OCI-LY7 (cell line): Measurements from ENCODE around the gene B3GLCT.

Experiments
- CTCF ChIP-seq: fragments of 200-600 bp; sonication (generic); conservative IDR thresholded peaks from 2 replicates; pipeline ENCODE4 v1.5.1; 2014; ENCODE audit warnings: mild to moderate bottlenecking, antibody characterized with exemption, low read length, moderate library complexity, mixed read lengths
- EZH2phosphoT487 ChIP-seq: fragments of 200-600 bp; sonication (generic); IDR thresholded peaks from 2 replicates; pipeline ENCODE4 v1.6.1; 2018; ENCODE audit warnings: low read depth, borderline replicate concordance, mild to moderate bottlenecking, mixed run types, antibody characterized with exemption, low read length, moderate library complexity, mixed read lengths

- TF ChIP-seq CTCF: no peak
- TF ChIP-seq EZH2phosphoT487: no peak
These were observed 47.9 kb upstream of the B3GLCT start for GRCh38 chr13:31151837-31152236.
